Stimulated activated CD8-positive, alpha-beta memory T cell treated with anti-CD3 and anti-CD28 coated beads, Interleukin-12 subunit alpha, Interleukin-12 subunit beta, amount 100 ng/mL, for 24 hours (primary cell): Measurements from ENCODE around the gene TMEM183A.

Source experiments
- DNase-seq: peaks from one replicate; pipeline ENCODE4 v3.0.0-alpha.2; 2020; ENCODE audit errors: extremely low read depth

Gene TMEM183A

GRCh38 chr1:203045821-203046594, 38.8 kb downstream of the TMEM183A start:
- no peak for DNase-seq

- DNase-seq = no peak
Measured at GRCh38 chr1:203046984-203047630, 39.9 kb downstream of the TMEM183A start.

GRCh38 chr1:203048086-203048485, 40.9 kb downstream of the TMEM183A start:
- DNase-seq = no peak

GRCh38 chr1:203048555-203049051, 41.4 kb downstream of the TMEM183A start:
- no peak for DNase-seq

- DNase-seq = no peak
Measured at GRCh38 chr1:203049077-203049476, 41.9 kb downstream of the TMEM183A start.

- no peak for DNase-seq
Measured at GRCh38 chr1:203049576-203050180, 42.5 kb downstream of the TMEM183A start.

- DNase-seq = no peak
Measured at GRCh38 chr1:203050826-203051225, 43.7 kb downstream of the TMEM183A start.

GRCh38 chr1:203051841-203052324, 44.7 kb downstream of the TMEM183A start:
- DNase-seq = no peak

GRCh38 chr1:203052601-203053000, 45.4 kb downstream of the TMEM183A start:
- no peak for DNase-seq

GRCh38 chr1:203054184-203054583, 47.0 kb downstream of the TMEM183A start:
- no peak for DNase-seq

GRCh38 chr1:203054642-203055041, 47.5 kb downstream of the TMEM183A start:
- no peak for DNase-seq

- no peak for DNase-seq
Measured at GRCh38 chr1:203055161-203055799, 48.1 kb downstream of the TMEM183A start.

GRCh38 chr1:203056012-203056411, 48.8 kb downstream of the TMEM183A start:
- no peak for DNase-seq

- DNase-seq = no peak
Measured at GRCh38 chr1:203056516-203056915, 49.3 kb downstream of the TMEM183A start.

- no peak for DNase-seq
Measured at GRCh38 chr1:203057911-203058675, 50.9 kb downstream of the TMEM183A start.

- DNase-seq = no peak
Measured at GRCh38 chr1:203058676-203058935, 51.4 kb downstream of the TMEM183A start.

- no peak for DNase-seq
Measured at GRCh38 chr1:203059485-203059884, 52.3 kb downstream of the TMEM183A start.

GRCh38 chr1:203060115-203060514, 52.9 kb downstream of the TMEM183A start:
- DNase-seq = no peak

GRCh38 chr1:203063287-203063686, 56.1 kb downstream of the TMEM183A start:
- no peak for DNase-seq

- no peak for DNase-seq
Measured at GRCh38 chr1:203065191-203065590, 58.0 kb downstream of the TMEM183A start.

GRCh38 chr1:203065986-203066385, 58.8 kb downstream of the TMEM183A start:
- no peak for DNase-seq

- no peak for DNase-seq
Measured at GRCh38 chr1:203066965-203067364, 59.8 kb downstream of the TMEM183A start.
